ENCODE results near the gene KRT82. TPM values are rescaled to one million over a fixed set of nuclear protein-coding genes. Genes with fewer than 3 reads are reported as not detected.
A peak's percentile ranks its signal among the peaks of the same experiment; 100 is the strongest.

Gene KRT82
- total RNA-seq, 2 donors from 2014 or later, result not detected

DNA sequence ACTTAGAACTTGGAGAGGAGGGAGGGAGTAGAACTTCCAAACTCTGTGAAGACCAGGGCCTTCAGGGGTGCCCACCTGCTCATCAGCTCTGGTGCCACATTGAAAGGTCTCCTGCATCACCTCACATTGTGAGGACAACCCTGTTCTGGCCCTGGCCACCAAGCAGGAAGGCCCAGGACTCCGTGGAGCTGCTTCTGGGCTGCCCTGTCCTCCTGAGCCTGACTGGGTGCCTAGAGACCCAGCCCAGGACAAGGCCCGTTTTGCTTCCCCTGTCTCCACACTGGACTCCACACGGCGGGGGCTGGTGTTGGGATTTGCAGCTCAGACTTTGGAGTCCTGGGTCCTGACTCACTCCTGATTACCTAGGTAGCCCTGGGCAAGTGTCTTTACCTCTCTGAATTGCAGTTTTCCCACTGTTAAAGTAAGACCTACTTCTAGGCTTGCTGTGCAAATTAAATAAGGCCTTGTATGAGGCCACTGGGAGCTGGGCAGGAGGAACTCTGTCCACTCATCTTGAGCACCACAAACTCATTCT, 12.5 kb upstream of the KRT82 start:
- no peak overlapping the region for H3K4me3 ChIP-seq
- TF ChIP-seq, protein P1, sequence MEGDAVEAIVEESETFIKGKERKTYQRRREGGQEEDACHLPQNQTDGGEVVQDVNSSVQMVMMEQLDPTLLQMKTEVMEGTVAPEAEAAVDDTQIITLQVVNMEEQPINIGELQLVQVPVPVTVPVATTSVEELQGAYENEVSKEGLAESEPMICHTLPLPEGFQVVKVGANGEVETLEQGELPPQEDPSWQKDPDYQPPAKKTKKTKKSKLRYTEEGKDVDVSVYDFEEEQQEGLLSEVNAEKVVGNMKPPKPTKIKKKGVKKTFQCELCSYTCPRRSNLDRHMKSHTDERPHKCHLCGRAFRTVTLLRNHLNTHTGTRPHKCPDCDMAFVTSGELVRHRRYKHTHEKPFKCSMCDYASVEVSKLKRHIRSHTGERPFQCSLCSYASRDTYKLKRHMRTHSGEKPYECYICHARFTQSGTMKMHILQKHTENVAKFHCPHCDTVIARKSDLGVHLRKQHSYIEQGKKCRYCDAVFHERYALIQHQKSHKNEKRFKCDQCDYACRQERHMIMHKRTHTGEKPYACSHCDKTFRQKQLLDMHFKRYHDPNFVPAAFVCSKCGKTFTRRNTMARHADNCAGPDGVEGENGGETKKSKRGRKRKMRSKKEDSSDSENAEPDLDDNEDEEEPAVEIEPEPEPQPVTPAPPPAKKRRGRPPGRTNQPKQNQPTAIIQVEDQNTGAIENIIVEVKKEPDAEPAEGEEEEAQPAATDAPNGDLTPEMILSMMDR (IDR thresholded peaks at IDR 0.05), result no peak
- H3K9me3 ChIP-seq, result no peaks in the 10 kb centered on the region
- DNase-seq (ENCODE audit: low spot score), result no peak
- no peaks in the 10 kb centered on the region for H3K36me3 ChIP-seq
- H3K4me1 ChIP-seq, result peaks cover 0 to 8% of the 10 kb centered on the region in 2 donors
- no peaks in the 10 kb centered on the region for H3K27me3 ChIP-seq
- H3K27ac ChIP-seq, result no peak overlapping the region

DNA sequence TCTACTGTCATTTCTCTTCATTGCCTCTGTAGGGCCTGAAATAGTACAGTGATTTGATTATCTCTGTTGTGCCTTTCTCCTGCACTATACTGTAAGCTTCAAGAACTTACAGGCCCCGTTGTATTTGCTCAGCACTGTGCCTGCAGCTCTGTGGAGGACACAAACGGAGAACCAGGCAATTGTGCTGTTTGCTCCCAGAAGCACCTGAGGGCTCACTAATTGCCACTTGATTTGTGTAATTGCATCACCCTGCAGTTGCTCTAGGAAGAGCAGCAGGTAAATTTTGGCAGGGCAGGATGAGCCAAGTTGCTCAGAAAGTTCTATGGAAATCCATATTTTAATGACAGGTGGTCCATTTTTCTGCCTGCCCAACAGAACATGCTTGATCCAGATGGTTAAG, 11.6 kb upstream of the KRT82 start:
- peaks cover 0 to 8% of the 10 kb centered on the region in 2 donors for H3K4me1 ChIP-seq
- peak overlapping the region in 1 of 2 donors; percentile 80 for H3K27ac ChIP-seq
- H3K36me3 ChIP-seq, result no peaks in the 10 kb centered on the region
- H3K9me3 ChIP-seq, result no peaks in the 10 kb centered on the region
- no peaks in the 10 kb centered on the region for H3K27me3 ChIP-seq
- DNase-seq (ENCODE audit: low spot score), result no peak
- TF ChIP-seq, protein P1 (IDR thresholded peaks at IDR 0.05), result no peak
- H3K4me3 ChIP-seq, result no peak overlapping the region

DNA sequence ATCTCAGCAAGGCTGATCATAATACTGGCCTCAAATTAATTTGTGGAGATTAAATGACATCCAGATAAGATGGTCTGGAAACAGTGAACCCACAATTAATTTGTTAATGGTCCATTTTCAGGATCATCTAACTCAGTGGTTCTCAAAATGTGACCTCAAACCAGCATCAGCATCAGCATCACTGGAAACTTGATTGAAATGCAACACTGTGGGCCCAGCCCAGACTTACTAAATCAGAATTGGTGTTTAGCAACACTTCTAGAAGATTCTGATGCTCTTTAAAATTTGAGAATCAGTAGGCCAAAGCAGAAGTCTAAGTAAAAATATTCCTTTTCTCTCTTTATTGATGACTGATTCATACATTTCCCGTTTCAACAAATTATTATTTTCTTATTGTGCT, 10.7 kb upstream of the KRT82 start:
- peaks cover 0 to 8% of the 10 kb centered on the region in 2 donors for H3K4me1 ChIP-seq
- H3K9me3 ChIP-seq, result no peaks in the 10 kb centered on the region
- peak; percentile 67 for DNase-seq (ENCODE audit: low spot score)
- H3K27me3 ChIP-seq, result no peaks in the 10 kb centered on the region
- TF ChIP-seq, protein P1 (IDR thresholded peaks at IDR 0.05), result no peak
- no peaks in the 10 kb centered on the region for H3K36me3 ChIP-seq
- H3K4me3 ChIP-seq, result no peak overlapping the region
- H3K27ac ChIP-seq, result peak overlapping the region; percentile 58 to 80

DNA sequence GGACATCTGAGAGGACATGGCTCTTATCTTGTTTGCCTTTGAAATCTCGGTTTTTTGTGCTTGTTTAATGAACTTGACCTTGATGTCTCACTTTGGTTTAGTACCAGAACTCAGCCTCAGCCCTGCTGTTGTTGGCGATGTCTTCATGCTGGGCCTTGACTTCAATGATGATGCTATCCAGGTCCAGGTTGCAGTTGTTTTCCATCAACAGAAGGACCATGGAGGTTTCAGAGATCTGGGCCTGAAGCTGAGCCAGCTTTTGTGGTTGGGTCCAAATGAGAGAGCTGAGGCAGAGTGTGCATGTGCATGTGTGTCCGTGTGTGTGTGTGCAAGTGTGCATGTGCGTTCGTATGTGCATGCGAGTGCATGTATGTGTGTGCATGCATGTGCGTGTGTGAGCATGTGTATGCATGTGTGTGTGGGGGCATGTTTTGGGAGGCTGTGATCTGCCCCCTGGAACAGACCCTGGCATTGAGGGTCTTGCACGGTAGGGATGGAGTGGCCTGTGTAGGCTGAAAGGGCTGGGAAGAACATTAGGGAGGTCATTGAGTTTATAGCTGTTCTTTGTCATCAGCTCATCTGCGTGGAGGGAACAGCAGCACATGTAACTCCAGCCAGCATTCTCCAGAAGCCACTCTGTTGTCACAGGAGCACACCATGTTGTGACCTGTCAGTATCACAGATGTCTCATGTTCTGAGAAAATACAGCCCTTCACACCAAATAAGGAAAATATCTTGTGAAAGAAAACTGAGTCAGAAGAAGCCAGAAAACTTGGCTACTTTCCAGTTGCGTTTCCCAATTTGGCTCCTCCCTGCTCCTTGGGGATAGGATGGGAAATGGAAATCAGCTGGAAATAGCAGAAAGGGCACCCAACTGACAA, 10.0 kb upstream of the KRT82 start:
- Histone ChIP-seq H3K36me3 (no peaks in the 10 kb centered on the region), H3K4me1 (peaks cover 0 to 8% of the 10 kb centered on the region in 2 donors), H3K27ac (peak overlapping the region in 1 of 2 donors; percentile 80), H3K4me3 (no peak overlapping the region), H3K9me3 (no peaks in the 10 kb centered on the region), H3K27me3 (no peaks in the 10 kb centered on the region)
- TF ChIP-seq, protein P1 (IDR thresholded peaks at IDR 0.05), result no peak
- DNase-seq (ENCODE audit: low spot score), result peak; percentile 86

DNA sequence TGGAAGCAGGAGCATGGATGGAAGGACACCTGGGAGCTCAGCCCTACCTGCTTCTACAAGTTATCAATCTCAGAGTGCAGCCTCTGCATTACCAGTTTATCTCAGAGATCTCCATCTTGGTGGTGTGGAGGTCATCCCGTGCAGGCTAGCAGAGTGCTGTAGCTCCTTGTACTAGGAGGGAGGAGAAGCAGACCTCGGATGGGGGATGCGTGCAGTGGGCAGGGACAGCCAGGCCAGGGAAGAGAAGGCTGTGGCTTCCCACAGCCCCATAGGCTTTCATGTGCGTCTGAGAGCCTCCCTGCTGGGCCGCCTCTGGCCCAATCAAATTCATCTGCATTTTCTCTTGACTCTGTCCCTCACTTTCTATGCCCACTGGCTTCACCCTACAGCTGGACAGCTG, 8.8 kb upstream of the KRT82 start:
- no peak overlapping the region for H3K4me3 ChIP-seq
- no peaks in the 10 kb centered on the region for H3K36me3 ChIP-seq
- peaks cover 0 to 8% of the 10 kb centered on the region in 2 donors for H3K4me1 ChIP-seq
- DNase-seq (ENCODE audit: low spot score), result no peak
- H3K9me3 ChIP-seq, result no peaks in the 10 kb centered on the region
- H3K27ac ChIP-seq, result no peak overlapping the region
- H3K27me3 ChIP-seq, result no peaks in the 10 kb centered on the region
- TF ChIP-seq, protein P1 (IDR thresholded peaks at IDR 0.05), result no peak
